HG03159 (cell line): ENCODE measurements around the gene SLC5A3.

Source experiments
- ATAC-seq: cut with Tn5 transposase; IDR thresholded peaks from one replicate; pipeline ENCODE4 v1.9.1; 2021; ENCODE audit warnings: mild to moderate bottlenecking, moderate library complexity; ENCODE audit not compliant: unreplicated experiment

SLC5A3 gene

DNA sequence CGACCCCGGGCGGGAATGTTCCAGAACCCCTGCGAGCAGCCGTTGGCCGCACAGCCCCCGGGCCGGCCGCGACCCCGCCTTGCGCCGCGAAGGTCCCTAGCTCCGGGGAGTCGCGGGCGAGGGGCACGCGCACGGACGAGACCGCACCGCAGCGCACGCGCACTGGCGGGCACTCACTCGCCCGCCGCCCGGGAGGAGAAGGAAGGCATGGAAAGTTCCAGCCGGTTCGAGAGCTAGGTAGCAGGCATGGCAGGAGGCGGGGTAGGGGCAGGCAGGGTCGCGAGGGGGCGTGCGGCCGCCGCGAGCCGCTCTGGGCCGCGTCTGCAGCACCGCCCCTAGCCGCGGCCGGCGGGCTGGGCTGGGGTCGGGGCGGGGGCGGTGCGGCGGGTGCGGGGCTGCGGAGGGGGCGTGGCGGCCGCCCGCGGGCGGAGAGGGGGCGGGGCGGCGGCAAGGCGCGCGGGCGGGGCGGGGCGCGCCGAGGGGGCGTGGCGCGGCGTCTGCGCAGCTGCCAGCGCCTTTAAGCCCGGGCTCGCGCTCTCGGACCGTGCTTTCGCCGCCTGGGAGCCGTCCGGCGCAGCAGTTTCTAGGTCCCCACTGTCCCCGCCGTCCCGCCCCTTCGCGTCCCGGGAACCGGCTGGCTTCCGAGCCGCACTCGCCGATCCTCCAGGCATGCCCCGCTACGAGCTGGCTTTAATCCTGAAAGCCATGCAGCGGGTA, at the start of gene SLC5A3, which contains the start of gene MRPS6:
Gene SLC5A3, plus strand, starts transcription at position 547 of the 717 bp plus-strand sequence. CDS start 21,621 bp downstream, outside the sequence.
Gene MRPS6, plus strand, starts transcription at position 547 of the 717 bp plus-strand sequence. Its CDS starts 123 bp downstream, at position 670.
- ATAC-seq = peak; percentile 75

GRCh38 chr21:34023691-34024373, 49.5 kb upstream of the SLC5A3 start:
- no peak for ATAC-seq

GRCh38 chr21:34024374-34024693, 49.0 kb upstream of the SLC5A3 start:
- no peak for ATAC-seq

- ATAC-seq = no peak
These were observed 45.5 kb upstream of the SLC5A3 start for GRCh38 chr21:34027721-34028461.

DNA sequence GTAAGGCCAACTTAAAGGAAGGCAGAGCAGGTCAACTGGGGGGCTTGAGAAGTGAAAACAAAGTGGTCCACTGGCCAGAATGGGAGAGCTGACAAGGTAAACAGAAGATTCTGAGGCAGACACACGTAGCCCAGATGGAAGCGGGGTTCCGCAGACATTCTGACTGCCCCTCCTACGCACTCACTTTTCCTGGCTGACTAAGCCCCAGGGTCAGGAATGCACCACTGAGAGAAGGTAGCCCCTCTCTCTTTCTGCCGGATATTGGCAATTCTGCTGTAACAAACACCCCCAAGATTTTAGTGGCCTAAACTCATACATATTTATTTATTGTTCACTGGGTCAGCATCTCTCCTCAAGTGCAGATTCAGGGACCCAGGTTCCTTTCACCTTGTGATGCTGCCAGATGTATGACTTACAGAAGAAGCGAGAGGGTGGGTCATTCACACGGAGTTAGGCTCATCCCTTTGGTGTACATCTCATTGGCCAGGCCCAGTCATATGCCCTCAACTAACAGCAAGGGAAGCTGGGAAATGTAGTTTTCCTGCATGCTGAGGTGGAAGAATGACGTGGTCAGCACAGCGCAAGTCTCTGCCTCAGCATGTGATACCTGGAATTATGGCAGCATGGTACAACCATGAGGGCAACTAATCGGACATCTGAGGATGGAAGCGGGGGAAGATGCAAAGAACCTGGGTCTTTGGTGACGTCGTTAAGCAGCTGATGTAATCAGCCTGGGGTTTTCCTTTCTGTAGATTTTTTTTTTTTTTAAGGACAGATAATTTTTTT, 43.4 kb upstream of the SLC5A3 start:
- peak; percentile 83 for ATAC-seq

- ATAC-seq = peak; percentile 54
These were observed 41.5 kb upstream of the SLC5A3 start for GRCh38 chr21:34031835-34032370.

DNA sequence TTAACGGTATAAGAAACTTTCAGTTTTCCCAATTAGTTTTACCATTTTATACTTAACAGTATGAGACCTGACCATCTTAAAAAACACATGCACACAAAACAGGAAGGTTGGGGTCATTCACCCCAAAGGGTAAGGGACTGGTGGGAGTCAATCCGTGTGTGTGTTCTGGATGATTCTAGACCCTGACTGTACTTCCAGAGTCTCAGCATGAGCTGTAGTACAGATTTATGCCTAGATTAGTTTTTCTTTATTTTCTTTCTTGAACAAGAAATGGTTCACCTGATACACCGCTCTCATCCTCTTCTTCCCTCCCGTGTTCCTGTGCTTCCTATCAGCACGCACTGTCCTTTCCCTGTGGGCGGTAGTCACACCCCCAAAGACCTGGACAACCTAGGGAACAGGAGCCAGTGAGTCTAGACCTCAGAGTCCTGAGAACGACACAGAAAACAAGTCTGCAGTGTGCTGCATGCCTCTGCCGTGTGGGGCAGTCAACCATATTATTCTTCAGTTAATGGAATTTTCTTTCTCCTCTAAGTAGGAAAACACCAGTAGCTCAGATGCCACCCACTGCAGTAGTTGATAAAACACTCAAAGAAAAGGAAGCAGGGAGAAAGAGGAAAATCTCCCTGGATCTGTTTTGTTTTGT, 38.9 kb upstream of the SLC5A3 start:
- no peak for ATAC-seq

DNA sequence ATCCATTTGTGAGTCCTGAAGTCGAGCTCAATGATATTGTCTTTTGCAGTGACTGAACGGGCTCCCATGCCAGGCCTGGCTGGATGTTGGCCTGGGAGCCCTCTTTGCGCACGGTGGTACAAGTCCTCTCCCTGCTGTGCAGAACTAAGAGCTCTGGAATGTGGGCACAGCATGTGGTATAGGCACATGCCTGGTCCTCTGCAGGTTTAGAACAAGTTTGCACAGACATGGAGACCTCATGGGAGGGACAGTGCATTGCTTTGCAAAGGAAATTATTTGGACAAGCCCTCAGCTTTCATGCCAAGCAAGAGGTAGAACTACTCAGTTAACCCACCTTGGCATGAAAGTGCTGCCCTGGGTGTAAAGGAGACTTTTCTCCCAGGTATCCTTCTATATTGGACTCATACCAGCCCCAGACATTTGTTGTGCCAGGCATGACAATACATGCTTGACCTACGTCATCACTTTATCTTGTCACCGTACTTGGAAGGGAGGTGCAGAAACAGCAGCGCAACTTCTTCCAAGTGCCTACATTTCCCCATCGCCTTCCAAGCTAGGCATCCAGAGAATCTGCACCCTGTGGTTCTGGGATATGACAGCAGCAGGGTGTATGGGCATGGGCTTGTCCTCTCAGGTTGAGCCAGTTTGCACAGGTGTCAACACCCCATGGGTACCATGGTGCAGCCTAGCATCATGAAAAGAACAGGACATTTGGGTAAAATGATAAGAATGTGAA, 37.6 kb upstream of the SLC5A3 start:
- ATAC-seq = no peak

DNA sequence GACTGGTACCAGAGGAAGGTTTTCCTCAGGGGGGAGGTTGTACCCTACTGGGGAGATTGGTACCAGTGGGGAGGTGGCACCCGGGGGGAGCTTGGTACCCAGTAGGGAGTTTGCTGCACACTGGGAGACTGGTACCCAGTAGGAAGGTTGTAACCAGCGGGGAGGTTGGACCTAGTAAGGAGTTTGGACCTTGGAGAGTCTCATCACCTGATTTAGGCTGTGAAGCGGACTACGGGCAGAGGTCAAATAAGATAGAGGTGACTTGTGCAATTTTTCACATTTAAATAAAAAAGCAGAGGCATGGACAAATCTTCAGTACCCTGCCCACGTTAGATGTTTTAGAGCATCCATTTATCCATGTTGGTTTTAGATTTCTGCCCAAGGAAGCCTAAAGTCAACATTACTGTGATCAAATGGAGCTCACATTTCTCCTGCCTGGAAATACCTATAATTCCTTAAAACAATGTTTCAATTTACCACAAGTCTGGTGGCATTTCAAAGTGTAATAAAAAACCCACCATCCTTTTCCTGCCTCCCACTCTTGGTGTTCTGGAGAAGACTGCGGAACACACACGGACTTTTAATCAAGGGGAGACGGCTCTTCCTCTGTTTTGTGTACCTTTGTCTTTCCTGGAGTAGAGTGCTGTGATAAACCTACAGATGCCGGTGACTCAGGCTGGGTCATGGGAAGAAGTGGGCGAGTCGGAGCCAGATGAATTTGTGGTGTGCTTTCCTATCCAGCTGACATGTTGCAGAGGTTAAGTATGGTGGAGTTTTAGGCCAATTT, 36.2 kb upstream of the SLC5A3 start:
- ATAC-seq = no peak

DNA sequence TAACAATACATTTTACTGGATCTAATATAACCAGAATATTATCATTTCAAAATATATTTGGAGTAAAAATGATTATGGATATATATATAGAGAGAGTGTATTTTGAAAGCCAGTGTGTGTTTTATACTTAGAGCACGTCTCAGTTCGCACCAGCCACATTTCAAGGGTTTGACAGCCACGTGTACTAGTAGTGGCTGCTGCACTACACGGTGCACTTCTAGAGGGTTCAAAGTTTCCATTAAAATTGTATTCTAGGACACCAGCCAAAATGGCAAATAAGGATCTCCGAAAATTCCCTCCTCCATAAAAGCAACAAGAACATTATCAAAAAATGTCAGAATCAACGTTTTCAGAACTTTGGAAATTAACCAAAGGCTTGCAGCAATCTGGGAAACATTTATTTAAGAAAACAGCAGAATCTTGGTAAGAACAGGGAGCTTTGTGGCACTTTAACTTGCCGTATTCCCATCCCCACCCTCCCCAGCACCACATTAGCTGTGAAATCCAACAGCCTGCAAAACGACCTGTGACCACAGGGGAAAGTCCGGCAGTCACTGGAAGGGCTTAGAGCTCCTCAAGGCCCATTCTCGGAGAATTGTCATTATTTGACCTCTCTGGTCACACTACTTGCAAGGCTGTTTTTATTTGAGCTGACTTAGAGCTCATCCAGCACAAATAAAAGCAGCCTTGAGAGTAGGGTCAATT, 33.5 kb upstream of the SLC5A3 start:
- ATAC-seq = no peak

DNA sequence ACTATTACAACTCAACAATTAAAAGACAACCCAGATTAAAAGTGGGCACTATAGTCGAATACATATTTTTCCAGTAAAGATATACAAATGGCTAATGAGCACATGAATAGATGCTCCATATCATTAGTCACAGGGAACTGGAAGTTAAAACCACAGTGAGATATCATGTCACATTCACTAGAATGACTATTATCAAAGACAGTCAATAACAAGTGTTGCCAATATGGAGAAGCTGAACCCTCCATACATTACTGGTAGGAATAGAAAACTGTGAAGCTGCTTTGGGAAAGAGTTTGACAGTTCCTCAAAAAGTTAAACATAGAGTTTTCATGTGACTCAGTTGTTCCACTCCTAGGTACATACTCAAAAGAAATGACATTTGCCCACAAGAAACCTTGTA, 30.6 kb upstream of the SLC5A3 start:
- ATAC-seq = no peak

- no peak for ATAC-seq
These were observed 30.0 kb upstream of the SLC5A3 start for GRCh38 chr21:34043333-34043732.

DNA sequence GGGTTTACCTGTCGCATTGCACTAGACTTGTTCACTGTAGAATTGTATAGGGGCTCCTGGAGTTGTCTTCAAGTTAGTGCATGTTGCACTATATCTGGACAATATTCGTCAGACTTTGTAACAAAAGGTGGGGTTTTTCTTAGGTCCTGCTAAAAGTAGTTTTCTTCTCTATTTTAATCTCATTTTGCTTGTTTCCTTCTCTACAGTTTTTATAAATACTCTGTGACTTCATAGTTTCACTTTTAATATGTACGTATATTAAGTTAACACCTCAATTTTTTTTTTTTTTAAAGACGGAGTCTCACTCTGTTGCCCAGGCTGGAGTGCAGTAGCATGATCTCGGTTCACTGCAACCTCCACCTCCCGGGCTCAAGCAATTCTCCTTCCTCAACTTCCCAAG, 26.5 kb upstream of the SLC5A3 start:
- ATAC-seq = no peak

GRCh38 chr21:34047835-34048234, 25.5 kb upstream of the SLC5A3 start:
- no peak for ATAC-seq

GRCh38 chr21:34052171-34052570, 21.2 kb upstream of the SLC5A3 start:
- ATAC-seq = no peak

- ATAC-seq = no peak
These were observed 19.1 kb upstream of the SLC5A3 start for GRCh38 chr21:34054259-34054658.

GRCh38 chr21:34055615-34056014, 17.8 kb upstream of the SLC5A3 start:
- no peak for ATAC-seq

- no peak for ATAC-seq
These were observed 11.4 kb upstream of the SLC5A3 start for GRCh38 chr21:34061983-34062382.
